Stomach smooth muscle (tissue), 2 donors: ENCODE data around the gene PRUNE2.

Source experiments
- H3K27ac ChIP-seq: one replicate; pipeline ENCODE4 v1.7.0; 2013; ENCODE audit warnings: mild to moderate bottlenecking, low read length, inconsistent platforms
- H3K27me3 ChIP-seq, 2 donors: one replicate each; pipeline ENCODE4 v1.7.0; 2013; ENCODE audit warnings: low read length in 2 of 2; ENCODE audit not compliant: insufficient read depth in 2 of 2, control insufficient read depth in 1 of 2
- H3K36me3 ChIP-seq, 2 donors: one replicate each; pipeline ENCODE4 v1.7.0; 2013; ENCODE audit warnings: low read length in 2 of 2; ENCODE audit not compliant: control insufficient read depth in 2 of 2, insufficient read depth in 2 of 2
- H3K4me1 ChIP-seq: one replicate; pipeline ENCODE4 v1.7.0; 2013; ENCODE audit warnings: low read length; ENCODE audit not compliant: control insufficient read depth, insufficient read depth
- H3K4me3 ChIP-seq, 2 donors: one replicate each; pipeline ENCODE4 v1.7.0; 2013; ENCODE audit warnings: low read length in 2 of 2
- H3K9ac ChIP-seq, 2 donors: one replicate each; pipeline ENCODE4 v1.7.0; 2013; ENCODE audit warnings: low read length in 2 of 2, mild to moderate bottlenecking in 1 of 2
- H3K9me3 ChIP-seq, 2 donors: one replicate each; pipeline ENCODE4 v1.7.0; 2013; ENCODE audit warnings: low read length in 2 of 2; ENCODE audit not compliant: control insufficient read depth in 2 of 2
- donor health status: healthy.
- donor health status: Pancreatic carcinoma.

The PRUNE2 gene

DNA sequence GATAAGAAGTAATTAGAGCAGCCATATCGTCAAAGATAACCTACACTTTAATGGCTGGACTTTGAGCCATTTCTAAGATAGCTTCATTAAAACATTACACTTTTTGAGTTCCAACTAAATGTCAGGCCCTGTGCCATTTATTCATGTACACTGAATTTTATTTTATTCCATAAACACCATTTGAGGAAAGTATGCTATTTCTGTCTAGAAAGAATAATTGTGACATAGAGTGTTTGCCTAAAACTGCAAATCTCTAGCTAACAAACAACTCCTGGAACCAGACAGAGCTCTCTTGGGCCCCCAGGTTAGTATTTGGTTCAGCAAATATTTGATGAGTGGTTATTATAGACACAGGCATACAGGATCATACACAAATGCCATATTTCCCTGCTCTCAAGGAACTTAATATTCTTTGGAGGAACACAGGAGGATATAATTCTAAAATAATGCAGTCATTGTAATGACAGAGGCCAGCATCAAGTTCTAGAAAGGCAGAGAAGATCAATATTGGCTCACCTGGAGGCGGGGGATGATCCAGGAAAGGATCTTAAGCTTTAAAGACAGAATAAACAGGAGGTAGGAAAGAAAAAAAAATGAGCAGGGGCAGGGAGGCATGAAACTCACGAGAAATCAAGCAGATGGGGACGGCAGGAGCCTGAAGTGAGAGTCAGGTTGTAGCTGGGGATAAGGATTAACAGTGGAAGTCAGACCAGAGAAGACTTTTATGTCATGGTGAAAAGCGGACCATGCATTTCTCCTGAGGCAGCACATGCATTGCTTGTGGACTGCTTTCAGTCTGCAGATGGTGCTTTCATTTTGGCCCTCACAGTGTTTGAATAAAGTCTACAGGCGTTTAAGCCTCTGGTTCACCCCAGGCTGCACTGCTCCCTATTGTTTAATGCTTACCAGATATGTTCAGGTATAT is 319.3 kb downstream of the PRUNE2 start:
- Histone ChIP-seq H3K36me3 (no peaks in the 10 kb centered on the region), H3K4me3 (no peak overlapping the region), H3K27me3 (no peaks in the 10 kb centered on the region), H3K9me3 (no peaks in the 10 kb centered on the region), H3K4me1 (no peaks in the 10 kb centered on the region), H3K27ac (no peak overlapping the region), H3K9ac (no peak overlapping the region)

DNA sequence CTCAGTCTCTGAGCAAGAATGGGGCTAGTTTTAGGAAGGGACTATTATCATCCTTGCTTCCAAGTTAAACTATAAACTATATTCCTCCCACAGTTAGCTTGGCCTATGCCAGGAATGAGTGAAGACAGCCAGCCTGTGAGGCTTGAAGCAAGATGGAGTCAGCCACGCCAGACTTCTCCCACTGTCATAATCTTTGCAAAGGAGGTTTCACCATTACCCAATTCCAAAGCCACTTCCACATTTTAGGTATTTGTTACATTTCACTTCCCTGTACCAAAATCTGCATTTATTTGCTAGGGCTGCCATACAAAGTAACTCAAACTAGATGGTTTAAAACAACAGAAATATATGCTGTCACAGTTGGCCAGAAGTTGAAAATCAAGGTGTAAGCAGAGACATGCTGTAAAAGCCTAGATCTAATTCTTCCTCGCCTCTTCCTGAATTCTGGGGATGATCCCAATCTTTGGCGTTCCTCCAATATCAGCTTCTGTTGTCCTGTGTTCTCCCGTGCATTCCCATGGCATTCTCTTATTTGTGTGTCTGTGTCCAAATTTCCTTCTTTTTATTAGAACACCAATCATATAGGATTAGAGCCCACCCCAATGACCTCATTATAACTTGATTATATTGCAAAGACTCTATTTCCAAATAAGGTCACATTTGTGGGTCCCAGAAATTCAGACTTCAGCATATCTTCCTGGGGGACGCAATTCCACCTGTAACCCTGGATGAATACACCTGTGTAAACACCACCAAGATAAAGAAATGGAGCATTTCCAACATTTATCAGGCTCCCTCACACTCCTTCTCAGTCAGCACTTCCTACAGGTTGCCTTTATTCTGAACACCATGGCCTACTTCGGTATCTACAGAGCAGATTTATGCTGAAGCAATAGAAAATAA is 320.2 kb downstream of the PRUNE2 start:
- no peaks in the 10 kb centered on the region for H3K4me1 ChIP-seq
- H3K27me3 ChIP-seq: no peaks in the 10 kb centered on the region
- H3K27ac ChIP-seq: no peak overlapping the region
- H3K9me3 ChIP-seq: no peaks in the 10 kb centered on the region
- H3K4me3 ChIP-seq: no peak overlapping the region
- H3K9ac ChIP-seq: no peak overlapping the region
- H3K36me3 ChIP-seq: no peaks in the 10 kb centered on the region

DNA sequence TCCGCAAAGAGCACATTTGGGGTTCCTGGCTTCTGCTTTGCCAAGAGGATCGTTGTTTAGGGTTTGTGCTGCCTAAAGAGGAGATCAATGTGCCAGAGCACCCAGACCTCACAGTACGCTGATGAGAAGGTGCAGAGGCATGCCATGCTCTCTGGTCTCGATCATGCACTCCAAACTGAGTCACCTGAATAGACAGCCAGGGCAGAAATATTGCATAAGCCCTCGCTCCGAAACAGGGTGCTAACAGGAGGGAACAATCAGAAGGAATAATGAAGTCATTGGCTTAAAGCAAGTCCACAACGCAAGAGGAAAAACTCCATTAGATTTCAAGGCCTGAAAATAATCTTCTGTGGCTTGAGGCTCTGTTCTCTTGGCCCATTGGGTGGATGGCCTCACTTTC is 322.7 kb downstream of the PRUNE2 start:
- no peaks in the 10 kb centered on the region for H3K27me3 ChIP-seq
- H3K9ac ChIP-seq: no peak overlapping the region
- no peaks in the 10 kb centered on the region for H3K9me3 ChIP-seq
- H3K4me3 ChIP-seq: no peak overlapping the region
- H3K36me3 ChIP-seq: no peaks in the 10 kb centered on the region
- no peaks in the 10 kb centered on the region for H3K4me1 ChIP-seq
- H3K27ac ChIP-seq: no peak overlapping the region

DNA sequence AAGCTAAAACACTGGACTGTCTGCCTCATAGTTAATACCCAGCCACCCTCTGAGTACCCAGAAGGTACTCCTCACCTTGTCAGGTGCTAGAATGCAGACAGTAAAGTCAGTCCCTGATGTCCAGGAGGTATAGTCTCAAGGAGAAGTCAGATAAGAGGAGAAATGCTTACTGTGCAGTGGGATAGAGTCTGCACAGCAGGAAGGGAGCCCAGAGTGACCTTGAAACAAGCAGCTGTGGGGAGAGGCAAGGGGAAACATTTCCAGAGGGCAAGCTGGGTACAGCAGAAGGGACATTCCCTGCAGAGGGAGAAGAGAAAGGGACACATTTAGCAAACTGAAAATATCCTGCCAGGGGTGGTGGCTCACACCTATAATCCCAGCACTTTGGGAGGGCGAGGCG is 324.2 kb downstream of the PRUNE2 start:
- Histone ChIP-seq H3K9me3 (no peaks in the 10 kb centered on the region), H3K27ac (no peak overlapping the region), H3K27me3 (no peaks in the 10 kb centered on the region), H3K36me3 (no peaks in the 10 kb centered on the region), H3K4me1 (no peaks in the 10 kb centered on the region), H3K9ac (no peak overlapping the region), H3K4me3 (no peak overlapping the region)

DNA sequence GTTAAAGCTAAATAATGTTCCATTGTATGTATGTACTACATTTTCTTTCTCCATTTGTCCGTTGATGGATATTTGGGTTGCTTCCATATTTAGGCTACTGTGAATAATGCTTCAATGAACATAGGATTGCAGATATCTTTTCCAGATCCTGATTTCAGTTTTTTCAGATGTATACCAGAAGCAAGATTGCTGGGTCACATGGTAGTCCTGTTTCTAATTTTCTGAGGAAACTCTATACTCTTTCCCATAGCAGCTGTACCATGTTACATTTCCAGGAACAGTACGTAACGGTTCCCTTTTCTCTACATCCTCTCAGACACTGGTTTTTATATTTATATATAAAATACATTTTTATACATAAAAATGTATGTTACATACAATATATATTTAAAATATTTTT is 325.1 kb downstream of the PRUNE2 start:
- Histone ChIP-seq H3K36me3 (no peaks in the 10 kb centered on the region), H3K27me3 (no peaks in the 10 kb centered on the region), H3K9me3 (no peaks in the 10 kb centered on the region), H3K4me3 (no peak overlapping the region), H3K4me1 (no peaks in the 10 kb centered on the region), H3K27ac (no peak overlapping the region), H3K9ac (no peak overlapping the region)

DNA sequence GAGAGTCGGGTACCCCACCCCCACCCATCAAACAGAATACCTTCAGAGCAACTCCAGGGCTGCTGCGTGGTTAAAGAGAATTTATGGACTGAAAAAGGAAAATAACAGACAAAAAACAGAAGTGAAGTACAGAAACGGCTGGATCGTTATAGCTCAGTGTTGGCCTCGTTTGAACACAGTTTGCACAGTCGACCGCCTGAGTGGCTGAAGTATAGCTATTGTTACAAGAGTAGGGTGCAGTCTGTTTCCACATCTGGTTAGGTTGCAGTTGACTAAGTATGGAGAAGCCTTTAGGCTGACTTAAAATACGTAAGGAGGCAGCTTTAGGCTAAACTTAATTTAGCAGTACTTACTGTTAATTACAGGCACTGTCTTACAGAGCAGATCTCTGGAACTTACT is 325.7 kb downstream of the PRUNE2 start:
- no peaks in the 10 kb centered on the region for H3K36me3 ChIP-seq
- no peak overlapping the region for H3K4me3 ChIP-seq
- no peak overlapping the region for H3K27ac ChIP-seq
- H3K27me3 ChIP-seq: no peaks in the 10 kb centered on the region
- no peaks in the 10 kb centered on the region for H3K4me1 ChIP-seq
- no peaks in the 10 kb centered on the region for H3K9me3 ChIP-seq
- no peak overlapping the region for H3K9ac ChIP-seq

DNA sequence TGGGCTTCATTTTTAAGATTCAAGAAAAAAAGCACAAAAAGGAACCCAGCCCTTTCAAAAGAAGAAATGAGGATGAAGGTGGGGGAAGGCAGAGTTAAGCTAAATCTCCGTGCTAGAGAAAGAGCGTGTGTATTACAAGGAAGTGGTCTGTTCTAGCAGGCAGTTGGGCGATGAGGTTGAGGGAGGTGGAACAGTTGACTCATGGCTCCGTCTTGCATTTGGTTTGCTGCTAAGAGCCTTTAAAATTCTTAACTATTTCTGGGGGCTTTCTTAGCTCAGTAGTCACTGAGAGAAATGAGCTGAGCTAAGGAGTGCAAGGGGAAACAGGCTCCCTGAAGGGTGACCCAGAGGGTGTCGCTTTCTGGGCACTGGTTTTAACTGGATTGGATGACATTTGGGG is 329.6 kb downstream of the PRUNE2 start:
- H3K4me3 ChIP-seq: no peak overlapping the region
- H3K9ac ChIP-seq: no peak overlapping the region
- H3K27me3 ChIP-seq: peaks cover under 1 to 2% of the 10 kb centered on the region in 2 donors
- no peak overlapping the region for H3K27ac ChIP-seq
- H3K9me3 ChIP-seq: no peaks in the 10 kb centered on the region
- H3K4me1 ChIP-seq: no peaks in the 10 kb centered on the region
- no peaks in the 10 kb centered on the region for H3K36me3 ChIP-seq

DNA sequence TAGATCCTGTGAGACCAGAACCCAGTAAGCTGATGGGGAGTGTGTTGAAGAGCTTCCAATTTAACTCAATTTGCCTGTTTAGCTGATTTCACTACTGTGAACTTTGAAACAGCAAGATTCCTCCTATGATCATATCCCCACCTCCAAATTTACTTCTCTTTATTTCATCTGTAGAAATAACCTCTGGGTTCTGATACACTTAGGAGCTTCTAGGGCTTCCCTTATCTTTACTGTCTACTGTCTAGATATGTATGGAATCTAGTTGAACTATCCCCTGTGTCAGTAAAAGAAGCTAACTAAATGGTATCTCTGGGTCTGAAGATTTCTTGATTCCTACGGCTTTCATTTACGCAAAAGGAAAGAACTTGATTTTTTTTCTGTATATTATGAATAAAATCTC is 330.2 kb downstream of the PRUNE2 start:
- H3K4me1 ChIP-seq: no peaks in the 10 kb centered on the region
- no peak overlapping the region for H3K9ac ChIP-seq

DNA sequence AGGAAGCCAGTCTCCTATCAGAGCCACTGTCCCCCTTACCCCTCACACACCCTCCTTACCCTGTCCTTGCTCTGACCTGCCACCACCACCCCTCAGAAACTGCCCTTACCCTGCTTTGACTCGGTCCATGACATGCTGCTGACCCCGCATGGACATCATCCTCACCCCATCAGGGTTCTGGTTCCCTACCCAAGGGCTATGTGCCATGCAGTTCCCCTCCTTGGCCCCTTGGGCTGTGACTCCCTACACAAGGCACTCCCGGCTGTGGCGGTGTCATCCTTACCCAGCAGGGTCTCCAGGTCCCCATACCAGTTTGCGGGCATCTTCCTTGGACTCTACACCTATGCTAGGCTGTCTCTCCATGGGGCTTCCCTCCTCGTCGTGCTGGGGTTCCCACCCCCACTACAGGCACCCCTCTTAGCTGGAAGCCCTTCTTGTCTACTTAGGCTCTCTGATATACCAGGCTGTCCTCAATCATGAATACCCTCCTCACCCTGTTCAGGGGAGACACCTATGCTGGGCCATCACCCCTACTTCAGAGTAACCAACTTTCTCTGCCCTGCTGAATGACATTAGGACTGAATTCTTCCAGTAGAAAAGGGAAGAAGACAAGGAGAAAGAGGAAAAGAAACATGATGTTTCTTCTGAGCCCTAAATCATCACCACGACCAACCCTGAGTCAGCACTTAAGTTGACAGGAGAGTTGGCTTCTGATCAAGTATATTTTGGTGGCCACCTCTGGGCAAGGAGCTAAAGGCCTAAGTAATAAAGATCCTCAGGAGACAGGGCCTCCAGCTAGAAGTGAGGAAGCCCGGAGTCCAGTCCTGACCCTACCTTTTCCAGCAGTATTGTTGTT is 331.8 kb downstream of the PRUNE2 start:
- Histone ChIP-seq H3K4me3 (no peak overlapping the region), H3K9me3 (peaks cover 0 to 6% of the 10 kb centered on the region in 2 donors), H3K27me3 (peaks cover 4 to 14% of the 10 kb centered on the region in 2 donors), H3K9ac (no peak overlapping the region), H3K27ac (no peak overlapping the region), H3K36me3 (no peaks in the 10 kb centered on the region), H3K4me1 (no peaks in the 10 kb centered on the region)

More for the DNA sequence above, 330.2 kb downstream of the PRUNE2 start:
- Histone ChIP-seq H3K9me3 (peaks cover 0 to 2% of the 10 kb centered on the region in 2 donors), H3K27ac (no peak overlapping the region), H3K27me3 (peaks cover 4 to 8% of the 10 kb centered on the region in 2 donors), H3K4me3 (no peak overlapping the region), H3K36me3 (no peaks in the 10 kb centered on the region)

DNA sequence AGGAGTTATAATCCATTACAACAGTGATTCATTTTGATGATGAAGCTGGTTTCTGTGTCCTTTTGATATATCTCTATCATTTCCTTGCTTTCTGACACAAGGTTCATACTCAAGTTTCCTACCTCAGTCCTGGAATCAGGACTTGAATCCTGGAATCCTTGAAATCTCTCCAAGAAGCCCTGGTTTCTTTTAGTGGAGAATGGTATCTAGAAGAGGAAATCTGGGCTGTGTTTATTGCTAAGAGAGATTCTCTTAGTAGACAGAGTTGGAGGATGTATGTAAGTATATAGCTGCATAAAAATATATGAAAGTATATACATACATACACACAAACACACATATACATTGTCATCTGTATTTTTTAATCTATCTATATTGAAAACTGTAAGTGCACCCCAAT is 332.5 kb downstream of the PRUNE2 start:
- Histone ChIP-seq H3K27me3 (peaks cover 4 to 14% of the 10 kb centered on the region in 2 donors), H3K4me3 (no peak overlapping the region), H3K9me3 (peaks cover 0 to 6% of the 10 kb centered on the region in 2 donors), H3K36me3 (no peaks in the 10 kb centered on the region), H3K9ac (no peak overlapping the region), H3K27ac (no peak overlapping the region), H3K4me1 (no peaks in the 10 kb centered on the region)
